K562 (cell line): ENCODE results near the gene TRMT2A. TPM values are rescaled to one million over a fixed set of nuclear protein-coding genes. Genes with fewer than 3 reads are reported as not detected.

ENCODE experiments used
- ARID2 ChIP-seq: fragments of 450-650 bp; IDR thresholded peaks from 2 replicates; pipeline ENCODE4 v1.6.1; 2017; ENCODE audit warnings: antibody characterized with exemption, mild to moderate bottlenecking
- BCL6 ChIP-seq: fragments of 250-450 bp; sonication (Bioruptor Pico); IDR thresholded peaks from 2 replicates; pipeline ENCODE4 v1.4.0; 2020
- ELF1 ChIP-seq: fragments of 200-800 bp; sonication (Bioruptor generic); IDR thresholded peaks from 2 replicates; pipeline ENCODE4 v1.6.1; 2016; ENCODE audit warnings: missing genetic modification characterization, missing compliant biosample characterization
- GTF2A2 ChIP-seq: IDR thresholded peaks from 2 replicates; pipeline ENCODE4 v1.6.1; 2016; ENCODE audit warnings: mild to moderate bottlenecking, missing genetic modification characterization, missing compliant biosample characterization
- MXI1 ChIP-seq: IDR thresholded peaks from 2 replicates; pipeline ENCODE4 v1.6.1; 2011; ENCODE audit warnings: low read depth, mild to moderate bottlenecking, improper control_type of control experiment, low read length
- PHF8 ChIP-seq: fragments of 200-600 bp; sonication (generic); IDR thresholded peaks from 2 replicates; pipeline ENCODE4 v1.6.1; 2012; ENCODE audit warnings: mixed run types, mild to moderate bottlenecking, inconsistent platforms, low read length, moderate library complexity, borderline replicate concordance
- PML ChIP-seq: IDR thresholded peaks from 2 replicates; pipeline ENCODE4 v1.6.1; 2012; ENCODE audit warnings: low read length, inconsistent platforms
- SMAD1 ChIP-seq: fragments of 150-350 bp; IDR thresholded peaks from 2 replicates; pipeline ENCODE4 v1.6.1; 2014; ENCODE audit warnings: low read length, low read depth; ENCODE audit not compliant: partially characterized antibody
- ZNF174 ChIP-seq: fragments of 250-450 bp; sonication (Bioruptor Pico); IDR thresholded peaks from 2 replicates; pipeline ENCODE4 v1.4.0; 2020; ENCODE audit warnings: mild to moderate bottlenecking
- ZNF695 ChIP-seq: fragments of 450-650 bp; formaldehyde crosslinking; IDR thresholded peaks from 2 replicates; pipeline ENCODE4 v1.4.0; 2020; ENCODE audit warnings: mild to moderate bottlenecking, moderate library complexity
- polyA plus RNA-seq, 8 experiments: library from polyadenylated mRNA; depleted of rRNA in 4 of 8; stranded (reverse) in 5 of 8; unstranded in 3 of 8; fragments of >200 nt; fragmentation: Nextera tagmentation in 2 of 8; fragmentation: Illumina TruSeq in 1 of 8; extraction: Ambion mirVana in 2 of 8; extraction: Trizol in 1 of 8; gene quantifications; 2 replicates each; pipeline versions ENCODE4 v1.2.1 to v1.2.3, GENCODE V29; 2011 to 2014; ENCODE audit warnings: inconsistent platforms in 1 of 8, missing spikeins in 1 of 8
- total RNA-seq, 7 experiments: library from RNA; depleted of rRNA in 6 of 7; stranded (reverse); fragments of >200 nt in 6 of 7; fragmentation: Illumina TruSeq in 2 of 7; extraction: Trizol in 2 of 7; gene quantifications; 2 replicates each; pipeline versions ENCODE4 v1.2.1 to v1.2.3, GENCODE V29; 2011 to 2021; ENCODE audit warnings: low replicate concordance in 1 of 7
- TF ChIP-seq, protein P1 (sequence below): IDR thresholded peaks from 2 replicates; pipeline ENCODE4 v1.6.1; 2012; ENCODE audit warnings: low read depth, low read length, improper control_type of control experiment, borderline replicate concordance
- TF ChIP-seq, protein P2 (sequence below): fragments of 450-650 bp; IDR thresholded peaks from 2 replicates; pipeline ENCODE4 v1.6.1; 2014; ENCODE audit warnings: low read depth, mild to moderate bottlenecking, moderate library complexity, borderline replicate concordance
- TF ChIP-seq, protein P3 (sequence below), 2 experiments: fragments of 450-650 bp; formaldehyde crosslinking in 1 of 2; IDR thresholded peaks; 2 replicates each; pipeline versions ENCODE4 v1.4.0 to v1.6.1; 2014 to 2020; ENCODE audit warnings: mild to moderate bottlenecking in 2 of 2, borderline replicate concordance in 1 of 2, low read depth in 1 of 2
- TF ChIP-seq, protein P4 (sequence below): sonication (generic); formaldehyde crosslinking; IDR thresholded peaks from 2 replicates; pipeline ENCODE4 v1.8.1; 2023; ENCODE audit warnings: mild to moderate bottlenecking, missing genetic modification reagents, moderate library complexity

The TRMT2A gene
- total and polyA plus RNA-seq, 9 of the 15 experiments (the other 6 are each of a cell fraction or from before 2014, with no cell fraction given), result 1.6 to 265 (median 140) TPM

DNA sequence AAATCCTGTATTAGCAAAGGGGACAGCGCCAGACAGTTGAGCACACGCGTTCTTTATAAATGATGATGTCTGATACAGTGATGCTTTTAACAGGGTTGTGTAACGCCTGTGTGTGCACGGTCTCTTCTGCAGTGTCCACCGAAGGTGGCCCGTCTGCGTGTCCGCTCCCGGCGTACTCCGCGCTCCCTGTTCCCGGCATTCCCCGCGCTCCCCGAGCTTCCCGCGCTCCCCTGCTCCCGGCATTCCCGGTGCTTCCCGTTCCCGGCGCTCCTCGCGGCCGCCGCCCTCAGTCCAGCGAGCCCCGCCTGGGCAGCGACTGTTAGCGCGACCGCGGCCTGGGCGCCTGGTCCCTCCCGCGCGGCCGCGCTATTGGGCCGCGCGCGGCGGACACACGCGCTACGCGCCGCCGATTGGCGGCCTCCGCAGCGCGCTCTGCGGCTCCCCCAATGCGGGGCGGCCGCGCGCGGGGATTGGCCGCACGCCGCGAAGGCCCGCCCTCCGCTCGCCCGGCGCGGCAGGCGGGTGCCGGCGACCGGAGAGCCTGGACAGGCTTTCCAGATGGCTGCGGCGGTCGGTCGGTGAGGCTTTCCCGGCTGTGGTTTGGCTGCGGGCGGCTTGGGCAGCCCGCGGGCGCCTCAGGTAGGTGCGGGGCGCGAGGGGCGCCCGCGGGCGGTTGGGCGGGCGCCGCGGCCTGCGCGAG, 37.1 kb downstream of the TRMT2A start, which contains the start of gene DGCR8 (continued):
- TF ChIP-seq, protein P1, sequence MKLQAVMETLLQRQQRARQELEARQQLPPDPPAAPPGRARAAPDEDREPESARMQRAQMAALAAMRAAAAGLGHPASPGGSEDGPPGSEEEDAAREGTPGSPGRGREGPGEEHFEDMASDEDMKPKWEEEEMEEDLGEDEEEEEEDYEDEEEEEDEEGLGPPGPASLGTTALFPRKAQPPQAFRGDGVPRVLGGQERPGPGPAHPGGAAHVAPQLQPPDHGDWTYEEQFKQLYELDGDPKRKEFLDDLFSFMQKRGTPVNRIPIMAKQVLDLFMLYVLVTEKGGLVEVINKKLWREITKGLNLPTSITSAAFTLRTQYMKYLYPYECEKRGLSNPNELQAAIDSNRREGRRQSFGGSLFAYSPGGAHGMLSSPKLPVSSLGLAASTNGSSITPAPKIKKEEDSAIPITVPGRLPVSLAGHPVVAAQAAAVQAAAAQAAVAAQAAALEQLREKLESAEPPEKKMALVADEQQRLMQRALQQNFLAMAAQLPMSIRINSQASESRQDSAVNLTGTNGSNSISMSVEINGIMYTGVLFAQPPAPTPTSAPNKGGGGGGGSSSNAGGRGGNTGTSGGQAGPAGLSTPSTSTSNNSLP, result peak; percentile 86
- TF ChIP-seq, protein P2, sequence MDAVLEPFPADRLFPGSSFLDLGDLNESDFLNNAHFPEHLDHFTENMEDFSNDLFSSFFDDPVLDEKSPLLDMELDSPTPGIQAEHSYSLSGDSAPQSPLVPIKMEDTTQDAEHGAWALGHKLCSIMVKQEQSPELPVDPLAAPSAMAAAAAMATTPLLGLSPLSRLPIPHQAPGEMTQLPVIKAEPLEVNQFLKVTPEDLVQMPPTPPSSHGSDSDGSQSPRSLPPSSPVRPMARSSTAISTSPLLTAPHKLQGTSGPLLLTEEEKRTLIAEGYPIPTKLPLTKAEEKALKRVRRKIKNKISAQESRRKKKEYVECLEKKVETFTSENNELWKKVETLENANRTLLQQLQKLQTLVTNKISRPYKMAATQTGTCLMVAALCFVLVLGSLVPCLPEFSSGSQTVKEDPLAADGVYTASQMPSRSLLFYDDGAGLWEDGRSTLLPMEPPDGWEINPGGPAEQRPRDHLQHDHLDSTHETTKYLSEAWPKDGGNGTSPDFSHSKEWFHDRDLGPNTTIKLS, result no peak
- TF ChIP-seq ELF1 (no peak), GTF2A2 (tag) (0 out of 2 replicates have a peak, but pooled peaks have one; percentile 3), BCL6 (CRISPR knock-in tag) (peak; percentile 80), SMAD1 (peak; percentile 92), ZNF695 (CRISPR knock-in tag) (peak; percentile 74), MXI1 (peak; percentile 71; the same call in 1 of the 2 replicates), PML (no peak), ARID2 (no peak), ZNF174 (peak; percentile 82; the same call in 1 of the 2 replicates), PHF8 (peak; percentile 84; the same call in 1 of the 2 replicates)
- TF ChIP-seq, protein P3, sequence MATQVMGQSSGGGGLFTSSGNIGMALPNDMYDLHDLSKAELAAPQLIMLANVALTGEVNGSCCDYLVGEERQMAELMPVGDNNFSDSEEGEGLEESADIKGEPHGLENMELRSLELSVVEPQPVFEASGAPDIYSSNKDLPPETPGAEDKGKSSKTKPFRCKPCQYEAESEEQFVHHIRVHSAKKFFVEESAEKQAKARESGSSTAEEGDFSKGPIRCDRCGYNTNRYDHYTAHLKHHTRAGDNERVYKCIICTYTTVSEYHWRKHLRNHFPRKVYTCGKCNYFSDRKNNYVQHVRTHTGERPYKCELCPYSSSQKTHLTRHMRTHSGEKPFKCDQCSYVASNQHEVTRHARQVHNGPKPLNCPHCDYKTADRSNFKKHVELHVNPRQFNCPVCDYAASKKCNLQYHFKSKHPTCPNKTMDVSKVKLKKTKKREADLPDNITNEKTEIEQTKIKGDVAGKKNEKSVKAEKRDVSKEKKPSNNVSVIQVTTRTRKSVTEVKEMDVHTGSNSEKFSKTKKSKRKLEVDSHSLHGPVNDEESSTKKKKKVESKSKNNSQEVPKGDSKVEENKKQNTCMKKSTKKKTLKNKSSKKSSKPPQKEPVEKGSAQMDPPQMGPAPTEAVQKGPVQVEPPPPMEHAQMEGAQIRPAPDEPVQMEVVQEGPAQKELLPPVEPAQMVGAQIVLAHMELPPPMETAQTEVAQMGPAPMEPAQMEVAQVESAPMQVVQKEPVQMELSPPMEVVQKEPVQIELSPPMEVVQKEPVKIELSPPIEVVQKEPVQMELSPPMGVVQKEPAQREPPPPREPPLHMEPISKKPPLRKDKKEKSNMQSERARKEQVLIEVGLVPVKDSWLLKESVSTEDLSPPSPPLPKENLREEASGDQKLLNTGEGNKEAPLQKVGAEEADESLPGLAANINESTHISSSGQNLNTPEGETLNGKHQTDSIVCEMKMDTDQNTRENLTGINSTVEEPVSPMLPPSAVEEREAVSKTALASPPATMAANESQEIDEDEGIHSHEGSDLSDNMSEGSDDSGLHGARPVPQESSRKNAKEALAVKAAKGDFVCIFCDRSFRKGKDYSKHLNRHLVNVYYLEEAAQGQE (IDR thresholded peaks at IDR 0.05; ENCODE audit: borderline replicate concordance), result no peak
- TF ChIP-seq, protein P3 (CRISPR knock-in tag; IDR thresholded peaks at IDR 0.05; ENCODE audit: low read depth), result peak; percentile 59; the same call in 1 of the 2 replicates
- TF ChIP-seq, protein P4, sequence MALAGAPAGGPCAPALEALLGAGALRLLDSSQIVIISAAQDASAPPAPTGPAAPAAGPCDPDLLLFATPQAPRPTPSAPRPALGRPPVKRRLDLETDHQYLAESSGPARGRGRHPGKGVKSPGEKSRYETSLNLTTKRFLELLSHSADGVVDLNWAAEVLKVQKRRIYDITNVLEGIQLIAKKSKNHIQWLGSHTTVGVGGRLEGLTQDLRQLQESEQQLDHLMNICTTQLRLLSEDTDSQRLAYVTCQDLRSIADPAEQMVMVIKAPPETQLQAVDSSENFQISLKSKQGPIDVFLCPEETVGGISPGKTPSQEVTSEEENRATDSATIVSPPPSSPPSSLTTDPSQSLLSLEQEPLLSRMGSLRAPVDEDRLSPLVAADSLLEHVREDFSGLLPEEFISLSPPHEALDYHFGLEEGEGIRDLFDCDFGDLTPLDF (CRISPR knock-in tag), result peak; percentile 99
